Activated CD4-positive, alpha-beta T cell treated with anti-CD3 and anti-CD28 coated beads, Interleukin-2, amount 10 ng/mL, durations not matched to agents 7 days and 5 days (primary cell): Measurements from ENCODE around the gene POLG. TPM values are rescaled to one million over a fixed set of nuclear protein-coding genes. Genes with fewer than 3 reads are reported as not detected.
A peak's percentile ranks its signal among the peaks of the same experiment; 100 is the strongest.

Experiments
- CTCF ChIA-PET: fragments of 350-600 bp; sonication (Branson Sonifier 250); formaldehyde crosslinking; loops from one replicate; lab custom pipeline; 2021; ENCODE audit warnings: antibody characterized with exemption; lab: Charles Lee
- POLR2A ChIA-PET: fragments of 350-600 bp; sonication (Branson Sonifier 250); formaldehyde crosslinking; loops from one replicate; lab custom pipeline; 2021; ENCODE audit warnings: antibody characterized with exemption; lab: Charles Lee
- DNase-seq: peaks from one replicate; pipeline ENCODE4 v3.0.0-alpha.2; 2020
- H3K27ac Mint-ChIP-seq: one replicate; pipeline ENCODE4 v1.8.0; 2021; ENCODE audit warnings: mild to moderate bottlenecking, moderate library complexity, mixed read lengths
- H3K27me3 Mint-ChIP-seq: one replicate; pipeline ENCODE4 v1.8.0; 2021; ENCODE audit warnings: mixed read lengths
- H3K36me3 Mint-ChIP-seq: one replicate; pipeline ENCODE4 v1.8.0; 2021; ENCODE audit warnings: low read depth, mixed read lengths
- H3K4me1 Mint-ChIP-seq: one replicate; pipeline ENCODE4 v1.8.0; 2021; ENCODE audit warnings: mixed read lengths
- H3K4me3 Mint-ChIP-seq: one replicate; pipeline ENCODE4 v1.8.0; 2021; ENCODE audit warnings: mild to moderate bottlenecking, moderate library complexity, mixed read lengths
- H3K9me3 Mint-ChIP-seq: one replicate; pipeline ENCODE4 v1.8.0; 2021; ENCODE audit warnings: mixed read lengths
- total RNA-seq, 2 experiments: library from RNA; stranded (reverse); gene quantifications; one replicate each; pipeline ENCODE4 v1.2.3, GENCODE V29; 2021

Gene POLG
- total RNA-seq: 100 to 1,000 TPM in 1 of 2 experiments, 10 to 100 TPM in 1; 85.6 to 105 TPM

DNA sequence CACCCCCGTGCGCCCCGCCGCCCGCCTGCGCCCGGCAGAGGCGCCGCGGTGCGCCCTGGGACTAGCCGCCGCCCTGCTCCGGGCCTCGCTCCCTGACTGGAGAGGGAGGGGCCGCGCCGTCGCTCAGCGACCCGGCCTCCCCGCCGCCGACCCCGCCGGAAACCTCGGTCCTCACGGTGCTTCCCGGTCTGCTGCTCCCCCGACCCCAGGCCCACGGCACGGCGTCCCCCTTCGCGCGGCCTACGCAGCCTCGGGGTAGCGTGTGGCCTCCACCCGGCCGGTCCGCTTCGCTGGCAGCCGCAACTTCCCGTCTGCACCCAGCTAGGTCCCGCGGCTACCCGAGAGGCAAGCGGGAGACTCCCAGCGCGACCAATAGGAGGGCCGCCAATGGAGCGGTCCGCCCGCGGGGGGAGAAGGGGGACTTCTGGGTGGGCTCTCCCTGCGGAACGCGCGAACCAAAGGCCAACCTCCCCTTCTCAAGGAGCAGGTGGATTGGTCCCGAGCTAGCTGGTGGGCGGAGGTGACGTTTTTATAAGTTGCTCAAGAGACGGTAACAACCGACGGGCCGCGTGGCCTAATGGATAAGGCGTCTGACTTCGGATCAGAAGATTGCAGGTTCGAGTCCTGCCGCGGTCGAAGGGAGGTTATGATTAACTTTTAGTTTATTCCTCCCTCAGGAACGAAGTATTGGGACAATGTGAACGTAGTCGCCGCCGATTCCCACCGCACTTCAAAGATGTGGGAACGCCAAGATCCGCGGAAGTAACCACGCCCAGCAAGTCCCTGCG, at the start of gene POLG:
TSS of gene POLG (minus strand) at position 315 of the 788 bp plus-strand sequence. CDS start 1,070 bp downstream, outside the sequence.
- Mint-ChIP-seq H3K9me3 (no peaks in the 10 kb centered on the region), H3K36me3 (peaks cover 35% of the 10 kb centered on the region), H3K27me3 (peaks cover 6% of the 10 kb centered on the region), H3K4me1 (peaks cover 54% of the 10 kb centered on the region), H3K4me3 (peak within 1 kb of the TSS; percentile 80), H3K27ac (peak within 1 kb of the TSS; percentile 92)
- DNase-seq: peak; percentile 98
- CTCF ChIA-PET: interaction anchor here (0.6 to 3.5 kb wide), 5 partner anchors 12 to 1595 kb away, joined by 3 to 25 read pairs (median 3); no protein-coding TSS in a partner anchor
- POLR2A ChIA-PET: no interaction called here

DNA sequence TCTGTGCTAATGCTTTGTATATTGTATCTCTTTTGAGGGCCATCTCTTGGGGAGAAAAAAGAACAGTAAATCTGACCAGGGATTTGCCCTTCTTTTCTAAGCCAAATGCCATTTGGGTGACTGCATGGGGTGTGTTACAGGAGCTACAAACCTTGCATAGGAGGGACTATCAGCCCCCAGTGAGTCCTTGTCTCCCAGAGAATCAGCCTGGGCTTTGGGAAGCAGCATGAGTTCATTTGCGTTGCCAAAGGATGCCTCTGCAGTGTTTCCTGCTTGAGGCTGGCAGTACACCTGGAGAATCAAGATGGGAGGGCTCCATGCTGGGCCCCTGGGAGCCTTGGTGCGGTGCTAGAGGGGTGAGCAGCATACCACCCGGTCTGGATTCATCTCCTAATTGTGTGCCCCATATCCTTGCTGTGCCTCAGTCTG, 49.6 kb upstream of the POLG start:
- Mint-ChIP-seq H3K27ac (no peak overlapping the region), H3K27me3 (peaks cover 50% of the 10 kb centered on the region), H3K4me3 (no peak overlapping the region), H3K36me3 (no peaks in the 10 kb centered on the region), H3K9me3 (no peaks in the 10 kb centered on the region), H3K4me1 (no peaks in the 10 kb centered on the region)
- no peak for DNase-seq
- POLR2A ChIA-PET: interaction anchor here (0.6 kb wide), 1 partner anchor 366 kb away, joined by 6 read pairs; no protein-coding TSS in a partner anchor
- CTCF ChIA-PET: interaction anchor here (1.6 kb wide), 1 partner anchor 26 kb away, joined by 6 read pairs; no protein-coding TSS in a partner anchor

DNA sequence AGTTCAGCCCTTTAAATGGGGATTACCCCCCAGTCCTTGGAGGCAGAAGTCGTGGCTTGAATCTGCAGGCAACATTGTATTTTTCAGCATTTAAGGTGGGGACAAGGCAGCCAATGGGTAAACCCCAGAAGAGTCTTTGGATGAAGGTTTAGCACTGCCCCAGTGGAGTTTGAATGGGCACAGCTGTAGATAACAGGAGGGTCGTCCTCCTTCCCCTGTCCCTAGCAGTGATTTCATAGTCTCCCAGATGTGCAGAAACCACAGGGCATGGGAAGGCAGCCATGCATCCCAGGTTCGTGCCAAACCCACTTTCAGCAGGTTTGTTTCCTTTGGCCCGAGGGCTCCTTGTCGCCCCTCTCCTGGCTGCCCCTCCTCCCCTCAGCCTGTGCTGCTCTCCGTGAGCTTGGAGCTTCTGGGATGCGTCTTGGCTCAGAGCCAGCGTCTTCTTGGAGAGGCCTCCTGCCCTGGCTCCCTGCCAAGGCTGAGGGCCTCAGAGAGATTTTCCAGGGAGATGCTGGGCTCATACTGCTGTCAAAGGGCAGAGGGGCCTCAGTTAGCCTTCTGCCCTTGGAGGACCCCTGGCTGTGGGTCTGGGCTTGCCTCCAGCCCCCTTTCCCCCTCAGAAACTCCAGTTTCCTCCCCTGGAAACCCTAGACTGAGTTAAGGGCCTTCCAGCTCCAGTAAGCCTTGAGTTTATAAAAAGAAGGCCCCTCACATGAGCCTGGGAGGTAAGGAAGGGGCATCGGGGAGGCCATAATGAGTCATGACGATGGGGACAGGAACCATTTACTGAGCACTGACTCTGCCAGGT, 48.9 kb upstream of the POLG start:
- no peaks in the 10 kb centered on the region for H3K9me3 Mint-ChIP-seq
- POLR2A ChIA-PET: no interaction called here

DNA sequence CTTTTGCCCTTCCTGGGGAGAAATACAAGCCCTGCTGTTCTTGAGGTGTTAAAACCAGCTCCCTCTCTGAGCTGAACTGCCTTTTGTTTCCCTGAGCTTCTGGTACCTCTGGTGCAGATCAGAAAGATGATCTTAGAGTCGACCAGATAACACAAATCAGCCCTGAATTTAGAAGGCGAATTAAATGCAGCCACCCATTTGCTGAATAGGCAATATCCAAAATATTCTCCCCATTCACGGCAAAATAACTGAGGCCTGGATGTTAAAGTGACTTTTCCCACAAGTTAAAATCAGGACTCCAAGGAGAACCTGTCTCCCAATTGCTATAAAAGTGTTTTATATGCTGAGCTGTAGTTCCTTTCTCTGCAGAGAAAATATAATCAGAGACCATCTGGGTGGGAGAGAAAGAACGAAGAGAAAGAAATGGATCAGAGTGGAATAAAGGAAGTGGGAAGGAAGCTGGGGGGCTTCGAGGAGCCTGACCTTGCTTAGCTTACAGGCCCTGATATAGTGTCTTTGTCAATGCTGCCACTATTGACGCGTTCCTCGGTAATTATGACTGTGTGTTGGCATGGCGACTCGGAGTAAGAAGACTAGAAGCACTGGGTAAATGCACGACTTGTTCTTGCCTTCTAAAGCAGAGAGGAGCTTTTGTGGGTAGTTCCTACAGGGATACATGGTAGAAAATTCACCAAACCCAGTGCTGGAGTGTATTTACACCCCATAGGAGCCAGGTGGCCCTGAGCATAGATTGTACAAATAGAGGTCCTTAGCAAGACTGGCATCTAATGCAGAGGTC, 47.5 kb upstream of the POLG start:
- Mint-ChIP-seq H3K36me3 (no peaks in the 10 kb centered on the region), H3K27me3 (peaks cover 59% of the 10 kb centered on the region), H3K27ac (no peak overlapping the region), H3K9me3 (no peaks in the 10 kb centered on the region), H3K4me3 (no peak overlapping the region), H3K4me1 (no peaks in the 10 kb centered on the region)
- ChIA-PET CTCF (interaction anchor here (1.8 kb wide), 1 partner anchor 25 kb away, joined by 5 read pairs; no protein-coding TSS in a partner anchor), POLR2A (no interaction called here)
- DNase-seq: no peak

More for the DNA sequence above, 48.9 kb upstream of the POLG start:
- H3K27ac Mint-ChIP-seq: no peak overlapping the region
- no peaks in the 10 kb centered on the region for H3K4me1 Mint-ChIP-seq
- H3K36me3 Mint-ChIP-seq: no peaks in the 10 kb centered on the region
- no peak for DNase-seq
- peaks cover 46% of the 10 kb centered on the region for H3K27me3 Mint-ChIP-seq
- no peak overlapping the region for H3K4me3 Mint-ChIP-seq
- CTCF ChIA-PET: interaction anchor here (1.6 kb wide), 1 partner anchor 25 kb away, joined by 6 read pairs; no protein-coding TSS in a partner anchor

DNA sequence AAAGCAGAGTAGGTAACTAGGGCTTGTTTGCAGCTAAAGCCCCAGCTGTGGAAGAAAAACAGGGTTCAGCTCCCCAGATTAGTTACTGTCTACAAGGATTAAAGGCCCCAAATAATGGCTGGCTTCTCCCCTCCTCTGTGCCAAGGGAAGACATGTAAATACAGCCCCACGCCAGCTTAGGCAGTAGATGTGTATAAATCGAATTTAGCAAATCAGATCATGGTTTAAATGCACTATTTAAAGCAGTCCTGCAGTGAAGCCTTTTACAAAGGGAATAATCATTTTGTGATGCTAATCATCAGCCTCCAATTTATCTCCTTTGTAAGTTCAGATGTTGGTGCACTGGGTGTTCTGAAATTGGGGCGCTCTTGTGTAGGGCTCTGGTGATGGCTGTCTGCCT, 46.7 kb upstream of the POLG start:
- Mint-ChIP-seq H3K4me1 (no peaks in the 10 kb centered on the region), H3K4me3 (no peak overlapping the region), H3K9me3 (no peaks in the 10 kb centered on the region), H3K27ac (no peak overlapping the region), H3K27me3 (peaks cover 67% of the 10 kb centered on the region), H3K36me3 (no peaks in the 10 kb centered on the region)
- no peak for DNase-seq
- ChIA-PET POLR2A (no interaction called here), CTCF (interaction anchor here (1.0 to 1.8 kb wide), 2 partner anchors 23 to 26 kb away, joined by 4 to 5 read pairs; no protein-coding TSS in a partner anchor)

DNA sequence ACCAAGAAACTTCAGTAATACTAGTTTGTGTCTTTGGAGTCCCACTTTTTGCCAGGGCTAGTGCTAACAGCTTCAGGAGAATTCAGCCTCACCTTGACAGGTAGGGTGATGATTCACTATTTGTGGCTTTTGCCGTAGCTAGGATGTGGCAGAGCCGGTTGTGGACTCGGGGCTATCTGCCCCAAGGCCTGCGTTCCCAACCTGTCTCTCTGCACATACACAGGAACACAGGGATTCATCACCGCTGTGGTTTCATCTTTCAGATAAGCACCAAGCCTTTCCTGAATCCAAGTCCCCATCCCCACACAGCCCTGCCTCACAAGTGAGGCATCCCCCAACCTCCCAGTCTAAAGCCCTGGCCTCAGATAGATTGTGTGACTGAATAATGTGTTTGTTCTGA, 45.2 kb upstream of the POLG start:
- H3K4me1 Mint-ChIP-seq: no peaks in the 10 kb centered on the region
- DNase-seq: no peak
- ChIA-PET POLR2A (no interaction called here), CTCF (interaction anchor here (4.2 kb wide), 1 partner anchor 21 kb away, joined by 28 read pairs; no protein-coding TSS in a partner anchor)
- H3K27ac Mint-ChIP-seq: no peak overlapping the region
- no peaks in the 10 kb centered on the region for H3K36me3 Mint-ChIP-seq
- H3K27me3 Mint-ChIP-seq: peaks cover 80% of the 10 kb centered on the region
- no peaks in the 10 kb centered on the region for H3K9me3 Mint-ChIP-seq
- H3K4me3 Mint-ChIP-seq: no peak overlapping the region

DNA sequence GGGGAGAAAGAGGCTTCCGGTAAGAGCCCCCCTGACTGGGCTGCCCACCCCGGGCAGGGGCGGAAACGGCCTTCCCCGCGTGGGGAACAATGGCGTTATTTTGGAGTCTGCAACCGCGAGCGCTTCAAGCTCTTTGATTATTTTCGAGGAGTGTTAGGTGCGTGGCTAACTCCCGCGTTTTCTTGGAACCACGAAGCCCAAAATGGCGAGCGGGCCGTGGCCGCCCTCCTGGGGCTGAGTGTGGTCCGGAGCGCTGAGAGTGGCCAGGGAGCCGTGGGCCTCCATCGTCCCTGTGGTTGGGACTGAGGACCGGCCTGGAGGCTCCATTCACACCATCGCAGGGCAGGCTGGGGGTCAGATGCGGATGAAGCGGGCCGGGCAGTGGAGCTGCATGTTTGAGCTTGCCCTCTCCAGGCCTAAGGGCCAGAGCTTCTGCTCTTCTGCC, 44.6 kb upstream of the POLG start:
- H3K4me3 Mint-ChIP-seq: no peak overlapping the region
- H3K4me1 Mint-ChIP-seq: no peaks in the 10 kb centered on the region
- H3K36me3 Mint-ChIP-seq: no peaks in the 10 kb centered on the region
- CTCF ChIA-PET: interaction anchor here (4.2 kb wide), 1 partner anchor 20 kb away, joined by 28 read pairs; no protein-coding TSS in a partner anchor
- H3K27ac Mint-ChIP-seq: no peak overlapping the region
- DNase-seq: no peak
- H3K9me3 Mint-ChIP-seq: no peaks in the 10 kb centered on the region
- POLR2A ChIA-PET: no interaction called here
- H3K27me3 Mint-ChIP-seq: peaks cover 86% of the 10 kb centered on the region

DNA sequence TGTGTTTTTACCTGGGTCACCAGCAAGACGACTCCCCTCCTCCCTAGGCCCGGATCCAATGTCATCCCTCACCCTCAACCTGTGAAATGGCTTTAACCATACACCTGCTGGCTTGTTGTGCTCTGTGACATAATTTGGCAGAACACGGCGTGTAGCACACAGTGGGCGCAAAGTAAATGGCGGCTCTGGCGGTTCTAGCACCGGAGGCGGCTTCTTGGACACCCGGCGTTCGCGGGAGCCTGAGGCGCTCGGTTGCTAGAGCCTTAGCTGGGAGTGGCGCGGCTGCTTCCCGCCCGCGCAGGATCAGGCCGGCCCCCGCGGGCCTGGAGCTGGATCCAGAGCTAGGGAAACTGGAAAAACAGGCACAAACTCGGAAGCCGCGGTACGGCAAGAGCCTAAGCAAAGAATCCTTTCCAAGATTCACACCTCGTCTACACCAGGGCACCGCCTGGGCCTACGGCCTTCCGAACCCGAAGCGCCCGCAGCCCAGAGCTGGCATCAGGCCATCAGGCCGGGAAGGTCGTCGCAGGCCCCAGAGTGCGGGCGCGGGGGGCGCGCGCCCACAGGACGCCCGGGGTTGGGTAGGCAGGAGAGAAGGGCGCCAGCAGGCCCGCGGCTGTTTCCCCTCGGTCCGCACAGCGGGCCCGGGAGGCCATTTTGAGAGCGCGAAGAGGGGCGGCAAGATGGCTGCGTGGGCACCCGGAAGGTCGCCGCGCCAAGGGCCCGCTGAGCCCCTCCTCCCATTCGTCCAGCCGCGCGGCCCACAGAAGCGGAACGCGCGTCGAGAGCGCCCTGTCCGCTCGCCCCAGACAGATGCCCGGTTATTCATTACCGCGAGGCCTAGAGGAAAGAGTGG, 43.9 kb upstream of the POLG start:
- Mint-ChIP-seq H3K9me3 (no peaks in the 10 kb centered on the region), H3K27ac (peak overlapping the region; percentile 64), H3K27me3 (peaks cover 93% of the 10 kb centered on the region), H3K4me1 (no peaks in the 10 kb centered on the region), H3K36me3 (no peaks in the 10 kb centered on the region), H3K4me3 (peak overlapping the region; percentile 19)
- ChIA-PET POLR2A (interaction anchor here (0.6 kb wide), 1 partner anchor 208 kb away, joined by 3 read pairs; no protein-coding TSS in a partner anchor), CTCF (interaction anchor here (0.6 to 4.2 kb wide), 2 partner anchors 19 to 771 kb away, joined by 3 to 28 read pairs; no protein-coding TSS in a partner anchor)
- DNase-seq: no peak

DNA sequence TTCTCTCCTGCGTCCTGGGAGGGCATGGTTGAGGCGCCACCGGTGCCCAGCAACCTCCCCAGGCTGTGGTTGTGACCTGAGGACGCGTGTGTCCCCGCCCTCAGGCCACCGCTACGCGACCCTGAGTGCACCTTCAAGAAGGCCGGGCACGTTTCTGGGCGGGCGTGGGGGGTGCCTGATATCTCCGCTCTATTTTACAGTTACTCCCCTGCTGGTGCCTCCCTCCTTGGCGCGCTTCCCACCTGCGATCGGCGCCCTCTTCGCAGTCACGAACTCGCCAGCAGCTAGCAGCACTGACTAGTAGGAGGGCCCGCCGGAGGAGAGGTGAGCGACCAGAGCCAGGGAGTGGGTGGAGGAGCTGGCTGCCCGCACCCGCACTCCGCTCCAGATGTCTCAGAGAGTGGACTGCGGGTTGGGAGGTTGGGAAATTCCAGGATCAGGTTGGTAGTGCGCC, 43.2 kb upstream of the POLG start:
- no peaks in the 10 kb centered on the region for H3K4me1 Mint-ChIP-seq
- POLR2A ChIA-PET: interaction anchor here (0.6 kb wide), 1 partner anchor 207 kb away, joined by 3 read pairs; no protein-coding TSS in a partner anchor

DNA sequence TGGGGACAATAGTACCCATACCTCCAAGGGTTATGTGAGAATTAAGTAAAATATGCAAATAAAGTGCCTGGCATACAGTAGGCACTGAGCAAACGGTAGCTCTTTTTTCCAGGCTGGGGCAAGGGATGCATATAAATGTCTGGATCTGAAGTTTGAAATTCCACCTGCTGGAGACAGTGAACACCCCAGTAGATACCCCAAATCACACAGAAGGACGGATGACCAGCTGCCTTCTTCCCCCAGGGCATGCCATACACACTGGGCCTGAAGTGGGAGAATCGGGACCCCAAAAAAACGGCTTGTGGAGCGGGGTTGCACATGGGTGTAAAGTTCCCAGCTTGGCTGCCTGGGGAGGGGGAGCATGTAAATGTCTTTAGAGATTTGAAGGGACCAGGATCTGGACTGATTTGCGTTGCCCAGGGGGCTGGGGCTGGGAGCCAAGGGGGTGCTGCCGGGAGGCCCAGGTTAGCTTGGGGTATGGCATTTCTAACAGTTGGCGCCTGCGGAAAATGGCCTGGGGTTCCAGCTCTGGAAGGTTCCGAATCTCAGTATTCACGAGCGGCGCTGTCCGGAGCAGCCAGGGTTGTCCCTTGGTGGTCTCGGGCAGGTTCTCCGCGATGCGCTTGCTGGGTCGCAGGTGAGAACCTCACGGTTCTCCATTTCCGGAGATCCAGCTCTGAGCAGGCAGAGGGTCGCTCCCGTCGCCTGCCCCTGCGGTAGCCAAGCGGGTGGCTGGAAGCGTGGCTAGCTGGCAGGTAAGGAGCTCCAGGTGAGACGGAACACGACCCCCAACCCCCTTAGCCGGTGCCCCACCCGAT, 42.6 kb upstream of the POLG start:
- Mint-ChIP-seq H3K4me3 (no peak overlapping the region), H3K27ac (no peak overlapping the region), H3K9me3 (no peaks in the 10 kb centered on the region), H3K27me3 (peaks cover 87% of the 10 kb centered on the region), H3K36me3 (no peaks in the 10 kb centered on the region), H3K4me1 (peaks cover under 1% of the 10 kb centered on the region)
- CTCF ChIA-PET: interaction anchor here (0.6 to 4.2 kb wide), 8 partner anchors 9 to 40 kb away, joined by 3 to 28 read pairs (median 4); no protein-coding TSS in a partner anchor
- DNase-seq: no peak
- POLR2A ChIA-PET: no interaction called here

More for the DNA sequence above, 43.2 kb upstream of the POLG start:
- no peaks in the 10 kb centered on the region for H3K36me3 Mint-ChIP-seq
- CTCF ChIA-PET: interaction anchor here (0.6 to 4.2 kb wide), 7 partner anchors 10 to 770 kb away, joined by 3 to 28 read pairs (median 3); no protein-coding TSS in a partner anchor
- H3K4me3 Mint-ChIP-seq: no peak overlapping the region
- DNase-seq: no peak
- H3K9me3 Mint-ChIP-seq: no peaks in the 10 kb centered on the region
- H3K27ac Mint-ChIP-seq: no peak overlapping the region
- peaks cover 91% of the 10 kb centered on the region for H3K27me3 Mint-ChIP-seq
